Activated gamma-delta T cell (primary cell): ENCODE results near the gene AHNAK2.
"Not testable (repeated sequence)": the region's sequence is repeated elsewhere in the genome, so short reads cannot be mapped to it uniquely, and the experiment has no call there.

Experiments used
- DNase-seq: peaks from one replicate; lab custom pipeline; 2025; lab: John Stamatoyannopoulos, UW

The AHNAK2 gene

GRCh38 chr14:104927432-104927816, 50.8 kb downstream of the AHNAK2 start:
- no peak for DNase-seq

GRCh38 chr14:104926619-104927431, 51.3 kb downstream of the AHNAK2 start:
- no peak for DNase-seq

- DNase-seq: no peak
Observed at GRCh38 chr14:104925855-104926609, 52.1 kb downstream of the AHNAK2 start.

- DNase-seq: no peak
Observed at GRCh38 chr14:104925214-104925854, 52.8 kb downstream of the AHNAK2 start.

- no peak for DNase-seq
Observed at GRCh38 chr14:104924421-104925213, 53.6 kb downstream of the AHNAK2 start, which contains the start of gene PLD4. Gene PLD4 (plus strand): TSS chr14:104924879. CDS start chr14:104927141, 2,262 bp downstream.

GRCh38 chr14:104923640-104924420, 54.3 kb downstream of the AHNAK2 start:
- no peak for DNase-seq

GRCh38 chr14:104919993-104920315, 58.2 kb downstream of the AHNAK2 start:
- no peak for DNase-seq

GRCh38 chr14:104919152-104919992, 58.8 kb downstream of the AHNAK2 start:
- DNase-seq: not testable (repeated sequence)

GRCh38 chr14:104917993-104918392, 60.2 kb downstream of the AHNAK2 start:
- no peak for DNase-seq

- no peak for DNase-seq
Observed at GRCh38 chr14:104917116-104917515, 61.1 kb downstream of the AHNAK2 start.

- no peak for DNase-seq
Observed at GRCh38 chr14:104913435-104913834, 64.7 kb downstream of the AHNAK2 start.

GRCh38 chr14:104912053-104912452, 66.1 kb downstream of the AHNAK2 start:
- no peak for DNase-seq

GRCh38 chr14:104908303-104908702, 69.9 kb downstream of the AHNAK2 start:
- DNase-seq: no peak

- not testable (repeated sequence) for DNase-seq
Observed at GRCh38 chr14:104905579-104905933, 72.6 kb downstream of the AHNAK2 start.

GRCh38 chr14:104904650-104905578, 73.3 kb downstream of the AHNAK2 start:
- not testable (repeated sequence) for DNase-seq

GRCh38 chr14:104903990-104904389, 74.2 kb downstream of the AHNAK2 start:
- no peak for DNase-seq

- no peak for DNase-seq
Observed at GRCh38 chr14:104900639-104901512, 77.3 kb downstream of the AHNAK2 start.

- no peak for DNase-seq
Observed at GRCh38 chr14:104899781-104900180, 78.4 kb downstream of the AHNAK2 start.
